Dendritic cell treated with granulocyte-macrophage colony-stimulating factor and Interleukin-4, amounts not matched to agents 40 ng/mL and 50 ng/mL, for 4 days (primary cell): ENCODE measurements around the gene PHF2.

ENCODE experiments used
- H3K27ac Mint-ChIP-seq: one replicate; pipeline ENCODE4 v1.8.0; 2022; ENCODE audit warnings: mild to moderate bottlenecking, mixed read lengths
- H3K27me3 Mint-ChIP-seq: one replicate; pipeline ENCODE4 v1.8.0; 2022; ENCODE audit warnings: mild to moderate bottlenecking, mixed read lengths
- H3K36me3 Mint-ChIP-seq: one replicate; pipeline ENCODE4 v1.8.0; 2022; ENCODE audit warnings: low read depth, mixed read lengths
- H3K4me1 Mint-ChIP-seq: one replicate; pipeline ENCODE4 v1.8.0; 2022; ENCODE audit warnings: low read depth, mixed read lengths
- H3K4me3 Mint-ChIP-seq: one replicate; pipeline ENCODE4 v1.8.0; 2022; ENCODE audit warnings: mild to moderate bottlenecking, moderate library complexity, mixed read lengths
- H3K9me3 Mint-ChIP-seq: one replicate; pipeline ENCODE4 v1.8.0; 2022; ENCODE audit warnings: mixed read lengths
- intact Hi-C: fragments of 100-400 bp; cut with micrococcal nuclease; formaldehyde crosslinking; loops from one replicate; pipeline ENCODE4 v1.15.0; 2022

The PHF2 gene

GRCh38 chr9:93708289-93708986, 132.1 kb downstream of the PHF2 start:
- no peaks in the 10 kb centered on the region for H3K27me3 Mint-ChIP-seq
- no peak overlapping the region for H3K4me3 Mint-ChIP-seq
- no peaks in the 10 kb centered on the region for H3K4me1 Mint-ChIP-seq
- H3K36me3 Mint-ChIP-seq = no peaks in the 10 kb centered on the region
- intact Hi-C loops = no loop called here
- peaks cover 8% of the 10 kb centered on the region for H3K9me3 Mint-ChIP-seq
- no peak overlapping the region for H3K27ac Mint-ChIP-seq

- Mint-ChIP-seq H3K27me3 (no peaks in the 10 kb centered on the region), H3K4me1 (no peaks in the 10 kb centered on the region), H3K9me3 (peaks cover 6% of the 10 kb centered on the region), H3K27ac (no peak overlapping the region), H3K36me3 (no peaks in the 10 kb centered on the region), H3K4me3 (no peak overlapping the region)
- intact Hi-C loops = no loop called here
Observed at GRCh38 chr9:93708987-93709302, 132.6 kb downstream of the PHF2 start.

- no peak overlapping the region for H3K27ac Mint-ChIP-seq
- no peak overlapping the region for H3K4me3 Mint-ChIP-seq
- no peaks in the 10 kb centered on the region for H3K27me3 Mint-ChIP-seq
- no peaks in the 10 kb centered on the region for H3K36me3 Mint-ChIP-seq
- no peaks in the 10 kb centered on the region for H3K9me3 Mint-ChIP-seq
- H3K4me1 Mint-ChIP-seq = no peaks in the 10 kb centered on the region
- intact Hi-C loops = no loop called here
Observed at GRCh38 chr9:93709600-93710369, 133.4 kb downstream of the PHF2 start.

GRCh38 chr9:93710370-93710723, 134.0 kb downstream of the PHF2 start:
- intact Hi-C loops = no loop called here
- no peaks in the 10 kb centered on the region for H3K27me3 Mint-ChIP-seq
- H3K4me1 Mint-ChIP-seq = no peaks in the 10 kb centered on the region
- no peaks in the 10 kb centered on the region for H3K36me3 Mint-ChIP-seq
- H3K27ac Mint-ChIP-seq = no peak overlapping the region
- no peak overlapping the region for H3K4me3 Mint-ChIP-seq
- H3K9me3 Mint-ChIP-seq = no peaks in the 10 kb centered on the region

DNA sequence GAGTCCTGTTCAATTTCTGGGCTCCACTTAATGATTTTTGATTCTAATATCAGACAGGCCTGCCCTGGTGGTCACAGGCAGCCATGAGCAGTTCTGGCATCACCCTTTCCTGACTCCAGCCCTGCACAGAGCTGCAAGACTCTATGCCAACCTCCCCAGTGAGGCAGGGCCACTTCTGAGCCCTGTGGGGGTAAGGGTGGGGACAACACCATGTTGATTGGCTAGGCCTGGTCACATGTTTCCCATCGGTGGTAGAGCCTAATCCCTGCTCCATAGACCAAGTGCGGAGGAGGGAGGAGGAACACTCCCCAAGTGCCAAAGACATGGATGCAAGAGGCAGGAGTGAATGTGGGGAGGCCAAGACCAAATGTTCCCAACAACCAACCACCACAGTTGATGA, 134.6 kb downstream of the PHF2 start:
- intact Hi-C loops = no loop called here
- no peak overlapping the region for H3K27ac Mint-ChIP-seq
- H3K9me3 Mint-ChIP-seq = no peaks in the 10 kb centered on the region
- no peaks in the 10 kb centered on the region for H3K27me3 Mint-ChIP-seq
- no peak overlapping the region for H3K4me3 Mint-ChIP-seq
- H3K4me1 Mint-ChIP-seq = no peaks in the 10 kb centered on the region
- no peaks in the 10 kb centered on the region for H3K36me3 Mint-ChIP-seq

DNA sequence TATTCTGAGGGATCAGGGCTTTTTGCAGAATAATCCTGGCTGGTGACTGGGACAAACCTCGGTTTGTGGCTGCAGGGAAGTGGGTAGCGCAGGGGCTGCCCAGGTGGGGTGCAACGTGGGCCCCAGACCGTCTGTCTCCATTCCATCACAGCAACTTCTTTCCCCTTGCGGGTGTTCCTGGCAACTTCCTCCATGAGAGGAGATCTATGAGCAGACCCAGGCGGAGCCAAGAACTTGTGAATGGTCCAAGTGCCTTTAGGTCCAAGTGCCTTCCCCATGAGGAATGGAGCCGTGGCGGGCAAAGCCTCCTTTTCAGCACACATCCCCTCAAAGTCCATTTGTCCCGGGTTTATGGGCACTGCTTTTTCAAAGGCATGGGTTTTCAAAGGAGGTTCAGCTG, 136.5 kb downstream of the PHF2 start:
- no peaks in the 10 kb centered on the region for H3K4me1 Mint-ChIP-seq
- intact Hi-C loops = no loop called here
- H3K27ac Mint-ChIP-seq = no peak overlapping the region
- H3K9me3 Mint-ChIP-seq = no peaks in the 10 kb centered on the region
- H3K27me3 Mint-ChIP-seq = peaks cover 3% of the 10 kb centered on the region
- H3K4me3 Mint-ChIP-seq = no peak overlapping the region
- H3K36me3 Mint-ChIP-seq = no peaks in the 10 kb centered on the region

DNA sequence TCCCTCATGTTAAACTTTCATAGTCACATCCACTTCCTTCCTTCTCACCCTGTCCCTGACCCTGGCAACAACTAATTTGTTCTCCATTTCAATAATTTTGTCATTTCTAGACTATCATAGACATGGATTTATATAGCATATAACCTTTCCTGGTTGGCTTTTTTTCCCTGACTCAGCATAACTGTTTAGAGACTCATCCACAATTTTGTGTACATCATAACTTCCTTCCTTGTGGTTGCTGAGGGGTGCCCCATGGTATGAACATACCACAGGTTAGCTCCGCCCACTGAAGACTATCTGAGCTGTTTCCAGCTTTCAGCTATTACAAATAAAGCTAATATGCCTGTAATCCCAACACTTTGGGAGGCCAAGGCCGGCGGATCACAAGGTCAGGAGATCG, 137.3 kb downstream of the PHF2 start:
- no peak overlapping the region for H3K4me3 Mint-ChIP-seq
- H3K9me3 Mint-ChIP-seq = no peaks in the 10 kb centered on the region
- H3K4me1 Mint-ChIP-seq = no peaks in the 10 kb centered on the region
- H3K27me3 Mint-ChIP-seq = peaks cover 3% of the 10 kb centered on the region
- H3K27ac Mint-ChIP-seq = no peak overlapping the region
- intact Hi-C loops = no loop called here
- H3K36me3 Mint-ChIP-seq = no peaks in the 10 kb centered on the region

- H3K27me3 Mint-ChIP-seq = peaks cover 2% of the 10 kb centered on the region
- H3K27ac Mint-ChIP-seq = no peak overlapping the region
- H3K4me1 Mint-ChIP-seq = no peaks in the 10 kb centered on the region
- H3K9me3 Mint-ChIP-seq = peaks cover 13% of the 10 kb centered on the region
- H3K4me3 Mint-ChIP-seq = no peak overlapping the region
- intact Hi-C loops = no loop called here
- no peaks in the 10 kb centered on the region for H3K36me3 Mint-ChIP-seq
Observed at GRCh38 chr9:93721417-93721965, 145.1 kb downstream of the PHF2 start.

DNA sequence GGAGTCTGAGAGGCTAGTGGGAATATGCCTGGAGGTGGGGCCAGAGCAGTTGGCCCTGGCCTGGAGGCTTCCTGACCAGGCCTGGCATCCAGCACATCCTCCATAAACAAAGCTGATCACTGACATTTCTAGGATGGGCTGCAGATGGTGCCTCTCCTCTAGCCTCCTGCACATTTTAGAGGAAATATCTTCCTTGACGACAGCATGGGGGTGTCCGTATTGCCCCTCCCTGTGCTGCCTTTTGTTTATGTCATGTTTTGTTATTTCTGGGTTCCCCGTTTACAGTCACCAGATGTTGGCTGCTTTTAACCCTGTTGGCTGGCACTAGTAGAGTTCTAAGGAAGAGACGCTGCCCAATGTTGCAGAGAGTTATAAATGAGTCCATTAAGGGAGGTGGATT, 148.5 kb downstream of the PHF2 start:
- H3K36me3 Mint-ChIP-seq = no peaks in the 10 kb centered on the region
- H3K9me3 Mint-ChIP-seq = peaks cover 17% of the 10 kb centered on the region
- no peaks in the 10 kb centered on the region for H3K4me1 Mint-ChIP-seq
- intact Hi-C loops = no loop called here
- no peaks in the 10 kb centered on the region for H3K27me3 Mint-ChIP-seq
- no peak overlapping the region for H3K4me3 Mint-ChIP-seq
- H3K27ac Mint-ChIP-seq = no peak overlapping the region

DNA sequence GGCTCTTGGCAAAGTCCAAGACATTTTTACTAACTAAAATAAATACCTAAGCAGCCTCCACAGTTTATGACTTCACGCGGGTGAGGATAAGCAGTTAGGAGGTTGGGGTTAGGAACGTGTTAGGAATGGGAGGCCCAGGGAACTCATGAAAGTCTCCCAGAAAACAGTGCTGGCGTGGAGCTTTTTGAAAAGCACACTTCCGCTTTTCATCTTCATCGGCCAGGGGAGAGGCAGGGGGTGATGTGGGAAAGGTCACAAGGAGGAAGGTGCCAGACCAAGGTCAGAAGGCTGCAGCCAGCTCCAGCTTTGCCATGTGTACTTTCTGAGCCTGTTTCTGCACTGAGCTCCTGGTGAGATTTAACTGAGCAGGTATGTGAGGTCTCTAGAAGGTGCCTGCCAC, 149.0 kb downstream of the PHF2 start:
- Mint-ChIP-seq H3K4me1 (no peaks in the 10 kb centered on the region), H3K4me3 (no peak overlapping the region)

GRCh38 chr9:93726147-93726546, 149.8 kb downstream of the PHF2 start:
- H3K27ac Mint-ChIP-seq = no peak overlapping the region
- intact Hi-C loops = no loop called here
- H3K9me3 Mint-ChIP-seq = peaks cover 26% of the 10 kb centered on the region
- H3K4me3 Mint-ChIP-seq = no peak overlapping the region
- H3K4me1 Mint-ChIP-seq = no peaks in the 10 kb centered on the region
- H3K27me3 Mint-ChIP-seq = peaks cover 2% of the 10 kb centered on the region
- no peaks in the 10 kb centered on the region for H3K36me3 Mint-ChIP-seq

More for the DNA sequence above, 149.0 kb downstream of the PHF2 start:
- Mint-ChIP-seq H3K9me3 (peaks cover 21% of the 10 kb centered on the region), H3K27me3 (no peaks in the 10 kb centered on the region), H3K36me3 (no peaks in the 10 kb centered on the region), H3K27ac (no peak overlapping the region)
- intact Hi-C loops = no loop called here
